SU-DHL-6 (cell line): ENCODE results near the gene ZNF770.

Source experiments
- CTCF ChIP-seq: fragments of 200-600 bp; sonication (generic); IDR thresholded peaks from one replicate; pipeline ENCODE4 v1.5.1; 2017; ENCODE audit warnings: antibody characterized with exemption, mild to moderate bottlenecking, low read length, moderate library complexity; ENCODE audit not compliant: insufficient read depth, poor library complexity, severe bottlenecking
- EZH2phosphoT487 ChIP-seq: fragments of 200-600 bp; sonication (generic), shearing (Covaris generic); conservative IDR thresholded peaks from 2 replicates; pipeline ENCODE4 v1.6.1; 2018; ENCODE audit warnings: mild to moderate bottlenecking, antibody characterized with exemption, low read length, moderate library complexity, mixed read lengths

GRCh38 chr15:35003928-35004327 lies 15.8 kb upstream of the ZNF770 start:
- TF ChIP-seq CTCF (no peak), EZH2phosphoT487 (no peak)
